IMR-90 (cell line): ENCODE results near the gene RIMBP2. TPM values are rescaled to one million over a fixed set of nuclear protein-coding genes. Genes with fewer than 3 reads are reported as not detected.

Experiments
- ATAC-seq: fragments of 200-7000 bp; cut with Tn5 transposase; 2 replicates; pipeline ENCODE4 v1.9.1; 2020; ENCODE audit warnings: low read depth, mild to moderate bottlenecking, moderate library complexity
- BruUV-seq: library from RNA; stranded (reverse); fragments of 400-500 nt; replicated peaks from 2 replicates; lab custom pipeline; 2021; lab: Mats Ljungman, UMichigan
- CTCF ChIA-PET: fragments of 300-600 bp; formaldehyde crosslinking; extraction: SDS; loops from one replicate; lab custom pipeline; 2021; ENCODE audit warnings: antibody characterized with exemption; lab: Yijun Ruan, JAX
- POLR2A ChIA-PET: fragments of 300-600 bp; sonication (Branson Sonifier 250); formaldehyde crosslinking; loops from one replicate; lab custom pipeline; 2022; ENCODE audit warnings: antibody characterized with exemption; ENCODE audit not compliant: unreplicated experiment; lab: Charles Lee
- DNase-seq: peaks from one replicate; pipeline ENCODE4 v3.0.0; 2013
- H2AFZ ChIP-seq: replicated peaks from 2 replicates; pipeline ENCODE3; 2013; ENCODE audit warnings: low read length, mild to moderate bottlenecking; ENCODE audit not compliant: poor library complexity
- H2AK5ac ChIP-seq: 2 replicates; pipeline ENCODE4 v1.6.1; 2013; ENCODE audit warnings: low read depth, low read length, inconsistent platforms
- H2AK9ac ChIP-seq: replicated peaks from 2 replicates; pipeline ENCODE3; 2013; ENCODE audit warnings: mild to moderate bottlenecking, low read depth, low read length, moderate library complexity; ENCODE audit not compliant: poor library complexity
- H2BK120ac ChIP-seq: 2 replicates; pipeline ENCODE4 v1.6.1; 2013; ENCODE audit warnings: low read depth, low read length, inconsistent platforms
- H2BK15ac ChIP-seq: 3 replicates; pipeline ENCODE4 v1.6.1; 2013; ENCODE audit warnings: low read depth, low read length, inconsistent platforms
- H2BK20ac ChIP-seq: 2 replicates; pipeline ENCODE4 v1.6.1; 2013; ENCODE audit warnings: low read depth, mild to moderate bottlenecking, inconsistent platforms, low read length, moderate library complexity
- H2BK5ac ChIP-seq: 2 replicates; pipeline ENCODE4 v1.6.1; 2013; ENCODE audit warnings: mild to moderate bottlenecking, low read depth, low read length, inconsistent platforms; ENCODE audit not compliant: poor library complexity, severe bottlenecking
- H3K14ac ChIP-seq: replicated peaks from 2 replicates; pipeline ENCODE4 v1.6.1; 2013; ENCODE audit warnings: low read depth, low read length, inconsistent platforms
- H3K18ac ChIP-seq: 2 replicates; pipeline ENCODE4 v1.6.1; 2013; ENCODE audit warnings: low read depth, low read length, control low read depth
- H3K23ac ChIP-seq: 2 replicates; pipeline ENCODE4 v1.6.1; 2013; ENCODE audit warnings: low read depth, low read length, inconsistent platforms
- H3K27ac ChIP-seq: 2 replicates; pipeline ENCODE4 v1.5.1; 2013; ENCODE audit warnings: mild to moderate bottlenecking, control low read depth, low read length; ENCODE audit not compliant: insufficient read depth
- H3K27me3 ChIP-seq: 2 replicates; pipeline ENCODE4 v1.6.1; 2013; ENCODE audit warnings: low read length; ENCODE audit not compliant: control insufficient read depth, insufficient read depth
- H3K36me3 ChIP-seq: 2 replicates; pipeline ENCODE4 v1.6.1; 2013; ENCODE audit warnings: low read length, mixed read lengths; ENCODE audit not compliant: control insufficient read depth, insufficient read depth
- H3K4ac ChIP-seq: 2 replicates; pipeline ENCODE4 v1.6.1; 2013; ENCODE audit warnings: low read depth, low read length, inconsistent platforms
- H3K4me1 ChIP-seq: 2 replicates; pipeline ENCODE4 v1.6.1; 2013; ENCODE audit warnings: low read length, mixed read lengths; ENCODE audit not compliant: control insufficient read depth, insufficient read depth
- H3K4me2 ChIP-seq: 2 replicates; pipeline ENCODE4 v1.6.1; 2013; ENCODE audit warnings: low read depth, mild to moderate bottlenecking, control low read depth, low read length, moderate library complexity
- H3K4me3 ChIP-seq: 2 replicates; pipeline ENCODE4 v1.5.1; 2013; ENCODE audit warnings: low read depth, mild to moderate bottlenecking, control low read depth, low read length, moderate library complexity; ENCODE audit not compliant: insufficient read depth
- H3K56ac ChIP-seq: 2 replicates; pipeline ENCODE4 v1.6.1; 2013; ENCODE audit warnings: low read length, inconsistent platforms; ENCODE audit not compliant: insufficient read depth; ENCODE audit errors: extremely low read depth
- H3K79me1 ChIP-seq, 2 experiments: 2 replicates each; pipeline ENCODE4 v1.6.1; 2013; ENCODE audit warnings: low read length in 2 of 2, inconsistent platforms in 1 of 2, low read depth in 1 of 2
- H3K9ac ChIP-seq: 2 replicates; pipeline ENCODE4 v1.6.1; 2013; ENCODE audit warnings: low read depth, low read length, control low read depth
- H3K9me1 ChIP-seq: 2 replicates; pipeline ENCODE4 v1.6.1; 2013; ENCODE audit warnings: low read length, inconsistent platforms; ENCODE audit not compliant: insufficient read depth
- H3K9me3 ChIP-seq: 2 replicates; pipeline ENCODE4 v1.6.1; 2013; ENCODE audit warnings: low read length; ENCODE audit not compliant: control insufficient read depth, insufficient read depth
- H4K20me1 ChIP-seq: 2 replicates; pipeline ENCODE4 v1.6.1; 2013; ENCODE audit warnings: low read length, inconsistent platforms; ENCODE audit not compliant: insufficient read depth
- H4K5ac ChIP-seq: 2 replicates; pipeline ENCODE4 v1.6.1; 2013; ENCODE audit warnings: mild to moderate bottlenecking, low read depth, low read length, control low read depth
- H4K8ac ChIP-seq, 2 experiments: 2 replicates each; pipeline ENCODE4 v1.6.1; 2013; ENCODE audit warnings: low read depth in 2 of 2, low read length in 2 of 2, control low read depth in 1 of 2, inconsistent platforms in 1 of 2
- H4K91ac ChIP-seq: 2 replicates; pipeline ENCODE4 v1.6.1; 2013; ENCODE audit warnings: low read depth, low read length, inconsistent platforms; ENCODE audit not compliant: insufficient read depth
- BHLHE40 ChIP-seq: fragments of 150-350 bp; IDR thresholded peaks from 2 replicates; pipeline ENCODE4 v1.6.1; 2016; ENCODE audit warnings: mild to moderate bottlenecking, low read depth, low read length
- CEBPB ChIP-seq: IDR thresholded peaks from 2 replicates; pipeline ENCODE4 v1.6.1; 2012; ENCODE audit warnings: low read depth, low read length, improper control_type of control experiment
- CHD1 ChIP-seq: IDR thresholded peaks from 2 replicates; pipeline ENCODE4 v1.6.1; 2012; ENCODE audit warnings: low read depth, low read length, improper control_type of control experiment
- ELK1 ChIP-seq: fragments of 150-350 bp; IDR thresholded peaks from 2 replicates; pipeline ENCODE4 v1.6.1; 2016; ENCODE audit warnings: low read depth, mild to moderate bottlenecking, low read length, moderate library complexity, borderline replicate concordance
- FOS ChIP-seq: fragments of 150-350 bp; IDR thresholded peaks from 2 replicates; pipeline ENCODE4 v1.6.1; 2016; ENCODE audit warnings: low read depth, low read length
- MAFK ChIP-seq: IDR thresholded peaks from 2 replicates; pipeline ENCODE4 v1.6.1; 2012; ENCODE audit warnings: low read depth, low read length, improper control_type of control experiment
- MAZ ChIP-seq: IDR thresholded peaks from 2 replicates; pipeline ENCODE4 v1.6.1; 2012; ENCODE audit warnings: low read depth, mild to moderate bottlenecking, low read length, improper control_type of control experiment, moderate library complexity, borderline replicate concordance
- MXI1 ChIP-seq: IDR thresholded peaks from 2 replicates; pipeline ENCODE4 v1.6.1; 2012; ENCODE audit warnings: low read depth, mild to moderate bottlenecking, low read length, moderate library complexity, borderline replicate concordance
- NFE2L2 ChIP-seq: fragments of 150-350 bp; IDR thresholded peaks from 2 replicates; pipeline ENCODE4 v1.6.1; 2016; ENCODE audit warnings: low read depth, mild to moderate bottlenecking, low read length
- POLR2A ChIP-seq: IDR thresholded peaks from 2 replicates; pipeline ENCODE4 v1.6.1; 2012; ENCODE audit warnings: mild to moderate bottlenecking, low read depth, low read length
- RAD21 ChIP-seq: IDR thresholded peaks from 2 replicates; pipeline ENCODE4 v1.6.1; 2012; ENCODE audit warnings: low read length, improper control_type of control experiment
- RCOR1 ChIP-seq: IDR thresholded peaks from 2 replicates; pipeline ENCODE4 v1.6.1; 2012; ENCODE audit warnings: mild to moderate bottlenecking, low read length, improper control_type of control experiment; ENCODE audit not compliant: insufficient replicate concordance
- RFX5 ChIP-seq: IDR thresholded peaks from 2 replicates; pipeline ENCODE4 v1.8.0; 2012; ENCODE audit warnings: low read depth, mild to moderate bottlenecking, low read length, moderate library complexity
- SMC3 ChIP-seq: fragments of 150-350 bp; IDR thresholded peaks from 2 replicates; pipeline ENCODE4 v1.6.1; 2016; ENCODE audit warnings: low read depth, mild to moderate bottlenecking, antibody characterized with exemption, low read length, moderate library complexity
- WGBS, 2 experiments: methylation state at CpG; one replicate each; pipeline versions ENCODE4 v1.1.5 to v1.1.7; 2013; ENCODE audit warnings: missing lambda C conversion rate in 2 of 2; ENCODE audit not compliant: insufficient read length in 1 of 2; ENCODE audit errors: extremely low coverage in 2 of 2; 5-methylcytosine and 5-hydroxymethylcytosine counted together
- dilution Hi-C: fragments of 300-500 bp; cut with HindIII; formaldehyde crosslinking; loops from one replicate; pipeline ENCODE4 v1.14.3; 2018; ENCODE audit warnings: low sequenced_read_pairs; ENCODE audit not compliant: unreplicated experiment
- in situ Hi-C: fragments of 300-500 bp; cut with MboI; formaldehyde crosslinking; loops from 3 replicates; pipeline ENCODE4 v1.14.3; 2019; ENCODE audit warnings: low sequenced_read_pairs, inconsistent platforms, mixed read lengths
- intact Hi-C: fragments of 100-400 bp; cut with micrococcal nuclease; formaldehyde crosslinking; loops from 2 replicates; pipeline ENCODE4 v1.10.0; 2022
- polyA plus RNA-seq, 3 experiments: library from polyadenylated mRNA; depleted of rRNA; stranded (reverse); fragments of >200 nt; gene quantifications; 2 replicates each; pipeline ENCODE4 v1.2.3, GENCODE V29; 2012; ENCODE audit warnings: low replicate concordance in 1 of 3
- total RNA-seq: library from RNA; depleted of rRNA; stranded (reverse); fragments of >200 nt; gene quantifications from 2 replicates; pipeline ENCODE4 v1.2.3, GENCODE V29; 2012
- TF ChIP-seq, protein P1 (sequence below): conservative IDR thresholded peaks from 2 replicates; pipeline ENCODE4 v1.5.1; 2012; ENCODE audit warnings: mild to moderate bottlenecking, low read depth, low read length, improper control_type of control experiment
- TF ChIP-seq, protein P2 (sequence below): fragments of 150-350 bp; IDR thresholded peaks from 2 replicates; pipeline ENCODE4 v1.6.1; 2017; ENCODE audit warnings: mild to moderate bottlenecking, antibody characterized with exemption, low read length, low read depth

Gene RIMBP2
- total and polyA plus RNA-seq, 2 of the 4 experiments (the other 2 are of a cell fraction), result not detected

GRCh38 chr12:130661486-130662255 lies 54.4 kb downstream of the RIMBP2 start:
- TF ChIP-seq CHD1, result no peak
- TF ChIP-seq, protein P1, sequence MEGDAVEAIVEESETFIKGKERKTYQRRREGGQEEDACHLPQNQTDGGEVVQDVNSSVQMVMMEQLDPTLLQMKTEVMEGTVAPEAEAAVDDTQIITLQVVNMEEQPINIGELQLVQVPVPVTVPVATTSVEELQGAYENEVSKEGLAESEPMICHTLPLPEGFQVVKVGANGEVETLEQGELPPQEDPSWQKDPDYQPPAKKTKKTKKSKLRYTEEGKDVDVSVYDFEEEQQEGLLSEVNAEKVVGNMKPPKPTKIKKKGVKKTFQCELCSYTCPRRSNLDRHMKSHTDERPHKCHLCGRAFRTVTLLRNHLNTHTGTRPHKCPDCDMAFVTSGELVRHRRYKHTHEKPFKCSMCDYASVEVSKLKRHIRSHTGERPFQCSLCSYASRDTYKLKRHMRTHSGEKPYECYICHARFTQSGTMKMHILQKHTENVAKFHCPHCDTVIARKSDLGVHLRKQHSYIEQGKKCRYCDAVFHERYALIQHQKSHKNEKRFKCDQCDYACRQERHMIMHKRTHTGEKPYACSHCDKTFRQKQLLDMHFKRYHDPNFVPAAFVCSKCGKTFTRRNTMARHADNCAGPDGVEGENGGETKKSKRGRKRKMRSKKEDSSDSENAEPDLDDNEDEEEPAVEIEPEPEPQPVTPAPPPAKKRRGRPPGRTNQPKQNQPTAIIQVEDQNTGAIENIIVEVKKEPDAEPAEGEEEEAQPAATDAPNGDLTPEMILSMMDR, result no peak
- no peak for TF ChIP-seq MAZ
- no peak for TF ChIP-seq FOS
- TF ChIP-seq NFE2L2, result no peak
- no peak for TF ChIP-seq MAFK
- no peak for TF ChIP-seq RAD21
- TF ChIP-seq MXI1, result no peak
- TF ChIP-seq, protein P2, sequence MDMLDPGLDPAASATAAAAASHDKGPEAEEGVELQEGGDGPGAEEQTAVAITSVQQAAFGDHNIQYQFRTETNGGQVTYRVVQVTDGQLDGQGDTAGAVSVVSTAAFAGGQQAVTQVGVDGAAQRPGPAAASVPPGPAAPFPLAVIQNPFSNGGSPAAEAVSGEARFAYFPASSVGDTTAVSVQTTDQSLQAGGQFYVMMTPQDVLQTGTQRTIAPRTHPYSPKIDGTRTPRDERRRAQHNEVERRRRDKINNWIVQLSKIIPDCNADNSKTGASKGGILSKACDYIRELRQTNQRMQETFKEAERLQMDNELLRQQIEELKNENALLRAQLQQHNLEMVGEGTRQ, result no peak
- TF ChIP-seq RFX5, result no peak
- no peak for TF ChIP-seq POLR2A
- no peak for TF ChIP-seq CEBPB
- TF ChIP-seq BHLHE40, result no peak
- no peak for TF ChIP-seq RCOR1
- TF ChIP-seq ELK1, result no peak
- TF ChIP-seq SMC3, result no peak
- Histone ChIP-seq H3K9ac (no peak overlapping the region), H3K27ac (no peak overlapping the region), H3K36me3 (no peaks in the 10 kb centered on the region), H4K91ac (no peak overlapping the region), H3K4me1 (no peaks in the 10 kb centered on the region), H2AK9ac (no peak overlapping the region), H3K18ac (no peak overlapping the region), H4K8ac (no peak overlapping the region), H2AFZ (no peak overlapping the region), H2AK5ac (no peak overlapping the region), H3K79me1 (no peaks in the 10 kb centered on the region), H3K4me2 (no peak overlapping the region), H2BK20ac (no peak overlapping the region), H3K23ac (no peak overlapping the region), H3K14ac (no peak overlapping the region), H4K20me1 (no peaks in the 10 kb centered on the region), H3K9me1 (no peaks in the 10 kb centered on the region), H3K4me3 (no peak overlapping the region), H4K5ac (no peak overlapping the region), H2BK120ac (no peak overlapping the region), H3K9me3 (peaks cover 47% of the 10 kb centered on the region), H3K27me3 (no peaks in the 10 kb centered on the region), H2BK5ac (no peak overlapping the region), H2BK15ac (no peak overlapping the region), H3K56ac (no peak overlapping the region), H3K4ac (no peak overlapping the region)
- ChIA-PET POLR2A (no interaction called here), CTCF (no interaction called here)
- ATAC-seq (no peak), DNase-seq (no peak)
- intact Hi-C loops, result no loop called here
- BruUV-seq, result no TSS peak
- in situ Hi-C loops, result no loop called here
- dilution Hi-C loops, result no loop called here
- 43% methylated on average over 2 of the region's 14 CpGs; no CpG with 5 or more reads in 1 of the 2 experiments for WGBS, 2 experiments
